K562 (cell line): ENCODE measurements around the gene TMEM61. TPM values are rescaled to one million over a fixed set of nuclear protein-coding genes. Genes with fewer than 3 reads are reported as not detected.

Experiments used
- ATF4 ChIP-seq: fragments of 450-650 bp; formaldehyde crosslinking; IDR thresholded peaks from 2 replicates; pipeline ENCODE4 v1.4.0; 2022; ENCODE audit warnings: mild to moderate bottlenecking, moderate library complexity
- BMI1 ChIP-seq: fragments of 150-350 bp; IDR thresholded peaks from 2 replicates; pipeline ENCODE4 v1.6.1; 2014; ENCODE audit warnings: low read length
- BRCA1 ChIP-seq, 2 experiments: fragments of 450-650 bp in 1 of 2; sonication (generic) in 1 of 2; formaldehyde crosslinking in 1 of 2; IDR thresholded peaks; 2 replicates each; pipeline versions ENCODE4 v1.5.0 to v1.6.1; 2017 to 2020; ENCODE audit warnings: mild to moderate bottlenecking in 1 of 2, missing genetic modification reagents in 1 of 2
- DEAF1 ChIP-seq: fragments of 450-650 bp; formaldehyde crosslinking; IDR thresholded peaks from 2 replicates; pipeline ENCODE4 v1.4.0; 2020; ENCODE audit warnings: mild to moderate bottlenecking, moderate library complexity
- ELF1 ChIP-seq: fragments of 200-800 bp; sonication (Bioruptor generic); IDR thresholded peaks from 2 replicates; pipeline ENCODE4 v1.6.1; 2016; ENCODE audit warnings: missing genetic modification characterization, missing compliant biosample characterization
- ETV6 ChIP-seq, 3 experiments: fragments of 150-350 bp in 1 of 3; sonication (generic) in 1 of 3; formaldehyde crosslinking in 1 of 3; IDR thresholded peaks; 2 replicates each; pipeline versions ENCODE4 v1.6.1 to v1.8.0; 2014 to 2022; ENCODE audit warnings: borderline replicate concordance in 2 of 3, low read depth in 2 of 3, antibody characterized with exemption in 1 of 3, low read length in 1 of 3, mild to moderate bottlenecking in 1 of 3, missing genetic modification reagents in 1 of 3
- EWSR1 ChIP-seq: fragments of 450-650 bp; IDR thresholded peaks from 2 replicates; pipeline ENCODE4 v1.6.1; 2018; ENCODE audit warnings: borderline replicate concordance, mild to moderate bottlenecking, low read depth, moderate library complexity; ENCODE audit not compliant: partially characterized antibody
- FOXK1 ChIP-seq: sonication (generic); formaldehyde crosslinking; IDR thresholded peaks from 2 replicates; pipeline ENCODE4 v1.8.0; 2022; ENCODE audit warnings: missing genetic modification reagents, mild to moderate bottlenecking, borderline replicate concordance
- HDGF ChIP-seq: fragments of 450-650 bp; IDR thresholded peaks from 2 replicates; pipeline ENCODE4 v1.6.1; 2016
- KHSRP ChIP-seq: fragments of 450-650 bp; IDR thresholded peaks from 2 replicates; pipeline ENCODE4 v1.6.1; 2017
- L3MBTL2 ChIP-seq: fragments of 450-650 bp; IDR thresholded peaks from 2 replicates; pipeline ENCODE4 v1.6.1; 2016; ENCODE audit warnings: mild to moderate bottlenecking, moderate library complexity
- MYC ChIP-seq, 2 experiments: fragments of 250-450 bp in 1 of 2; sonication (Bioruptor Pico) in 1 of 2; IDR thresholded peaks; 2 replicates each; pipeline versions ENCODE4 v1.5.1 to v1.6.1; 2012 to 2021; ENCODE audit warnings: low read depth in 2 of 2, borderline replicate concordance in 1 of 2, improper control_type of control experiment in 1 of 2, low read length in 1 of 2, mild to moderate bottlenecking in 1 of 2, moderate library complexity in 1 of 2
- NFIX ChIP-seq: fragments of 250-450 bp; sonication (Bioruptor Pico); IDR thresholded peaks from 2 replicates; pipeline ENCODE4 v1.4.0; 2020; ENCODE audit warnings: low read depth, mild to moderate bottlenecking, moderate library complexity
- SIN3A ChIP-seq, 2 experiments: fragments of 150-350 bp in 1 of 2; IDR thresholded peaks; 2 replicates each; pipeline ENCODE4 v1.6.1; 2011 to 2016; ENCODE audit warnings: borderline replicate concordance in 2 of 2, low read depth in 2 of 2, low read length in 2 of 2, mild to moderate bottlenecking in 2 of 2, moderate library complexity in 2 of 2; ENCODE audit not compliant: control insufficient read depth in 1 of 2
- SNIP1 ChIP-seq: fragments of 450-650 bp; IDR thresholded peaks from 2 replicates; pipeline ENCODE4 v1.7.1; 2017; ENCODE audit warnings: low read depth, mild to moderate bottlenecking
- TAF7 ChIP-seq: fragments of 450-650 bp; IDR thresholded peaks from 2 replicates; pipeline ENCODE4 v1.6.1; 2016; ENCODE audit warnings: missing genetic modification characterization, missing compliant biosample characterization
- TCF15 ChIP-seq: fragments of 250-450 bp; sonication (Bioruptor Pico); IDR thresholded peaks from 2 replicates; pipeline ENCODE4 v1.8.0; 2022; ENCODE audit warnings: moderate library complexity, mild to moderate bottlenecking, inconsistent platforms
- ZBTB8A ChIP-seq: fragments of 450-650 bp; IDR thresholded peaks from 2 replicates; pipeline ENCODE4 v1.6.1; 2018; ENCODE audit warnings: mild to moderate bottlenecking, moderate library complexity; ENCODE audit not compliant: partially characterized antibody
- ZHX1 ChIP-seq: fragments of 150-350 bp; conservative IDR thresholded peaks from 2 replicates; pipeline ENCODE4 v1.6.1; 2014; ENCODE audit warnings: low read length
- ZNF324 ChIP-seq: fragments of 250-450 bp; sonication (Bioruptor Pico); IDR thresholded peaks from 2 replicates; pipeline ENCODE4 v1.4.0; 2020; ENCODE audit warnings: mild to moderate bottlenecking
- ZNF79 ChIP-seq: fragments of 250-450 bp; sonication (Bioruptor Pico); IDR thresholded peaks from 2 replicates; pipeline ENCODE4 v1.4.0; 2020; ENCODE audit warnings: low read depth, mild to moderate bottlenecking, moderate library complexity
- polyA plus RNA-seq, 8 experiments: library from polyadenylated mRNA; depleted of rRNA in 4 of 8; stranded (reverse) in 5 of 8; unstranded in 3 of 8; fragments of >200 nt; fragmentation: Nextera tagmentation in 2 of 8; fragmentation: Illumina TruSeq in 1 of 8; extraction: Ambion mirVana in 2 of 8; extraction: Trizol in 1 of 8; gene quantifications; 2 replicates each; pipeline versions ENCODE4 v1.2.1 to v1.2.3, GENCODE V29; 2011 to 2014; ENCODE audit warnings: inconsistent platforms in 1 of 8, missing spikeins in 1 of 8
- total RNA-seq, 7 experiments: library from RNA; depleted of rRNA in 6 of 7; stranded (reverse); fragments of >200 nt in 6 of 7; fragmentation: Illumina TruSeq in 2 of 7; extraction: Trizol in 2 of 7; gene quantifications; 2 replicates each; pipeline versions ENCODE4 v1.2.1 to v1.2.3, GENCODE V29; 2011 to 2021; ENCODE audit warnings: low replicate concordance in 1 of 7

TMEM61 gene
- total and polyA plus RNA-seq, 9 of the 15 experiments (the other 6 are each of a cell fraction or from before 2014, with no cell fraction given) = not detected

GRCh38 chr1:54950369-54951163 lies 29.9 kb upstream of the TMEM61 start (continued):
- TF ChIP-seq SIN3A (IDR thresholded peaks at IDR 0.05; ENCODE audit: borderline replicate concordance in 2 of 2, control insufficient read depth in 1 of 2, low read depth in 2 of 2, low read length in 2 of 2) (no peak), HDGF (no peak), SNIP1 (no peak), EWSR1 (no peak), TAF7 (tag) (no peak), ATF4 (CRISPR knock-in tag) (no peak), KHSRP (no peak), BMI1 (no peak), ZNF324 (CRISPR knock-in tag) (no peak), FOXK1 (no peak), BRCA1 (IDR thresholded peaks at IDR 0.05) (no peak), BRCA1 (CRISPR knock-in tag; IDR thresholded peaks at IDR 0.05) (no peak), ELF1 (tag) (no peak), TCF15 (no peak), ZNF79 (CRISPR knock-in tag) (no peak), ZHX1 (no peak), NFIX (CRISPR knock-in tag) (no peak), DEAF1 (peak; percentile 36; the same call in 1 of the 2 replicates), ZBTB8A (no peak), L3MBTL2 (0 out of 2 replicates have a peak, but pooled peaks have one; percentile 19), ETV6 (IDR thresholded peaks at IDR 0.05; ENCODE audit: borderline replicate concordance in 1 of 2, low read depth in 2 of 2, low read length in 1 of 2) (no peak), ETV6 (CRISPR knock-in tag; IDR thresholded peaks at IDR 0.05; ENCODE audit: borderline replicate concordance) (no peak), MYC (IDR thresholded peaks at IDR 0.05; ENCODE audit: low read depth, low read length) (0 out of 2 replicates have a peak, but pooled peaks have one; percentile 14), MYC (CRISPR knock-in tag; IDR thresholded peaks at IDR 0.05; ENCODE audit: borderline replicate concordance, low read depth) (peak; percentile 36; the same call in 1 of the 2 replicates)
